Thyroid gland (tissue), 4 donors: ENCODE measurements around the gene FRRS1L. TPM values are rescaled to one million over a fixed set of nuclear protein-coding genes. Genes with fewer than 3 reads are reported as not detected.

Source experiments
- DNase-seq, 2 donors: peaks; one replicate each; pipeline ENCODE4 v3.0.0-alpha.2; 2019
- H3K27ac ChIP-seq, 3 donors: fragments of 200-600 bp; sonication (generic); 1 replicate in 2 of 3; 2 replicates in 1 of 3; pipeline ENCODE4 v1.5.1; 2016 to 2019; ENCODE audit warnings: mild to moderate bottlenecking in 1 of 3, moderate library complexity in 1 of 3
- H3K27me3 ChIP-seq: fragments of 200-600 bp; sonication (generic); one replicate; pipeline ENCODE4 v1.5.1; 2019
- H3K36me3 ChIP-seq, 2 donors: fragments of 200-600 bp; sonication (generic); one replicate each; pipeline ENCODE4 v1.5.1; 2016 to 2019
- H3K4me1 ChIP-seq, 2 donors: fragments of 200-600 bp; sonication (generic); one replicate each; pipeline ENCODE4 v1.5.1; 2017 to 2019
- H3K4me3 ChIP-seq, 3 donors: fragments of 200-600 bp; sonication (generic); replicated peaks in 1 of 3; 1 replicate in 2 of 3; 2 replicates in 1 of 3; pipeline ENCODE4 v1.5.1; 2016; ENCODE audit warnings: mild to moderate bottlenecking in 1 of 3
- H3K9me3 ChIP-seq: fragments of 200-600 bp; sonication (generic); one replicate; pipeline ENCODE4 v1.5.1; 2017
- CTCF ChIP-seq, 6 experiments: fragments of 200-600 bp in 3 of 6; fragments of 450-650 bp in 3 of 6; sonication (generic) in 3 of 6; IDR thresholded peaks; one replicate each; pipeline ENCODE4 v1.5.1; 2016 to 2019; ENCODE audit warnings: antibody characterized with exemption in 6 of 6, mild to moderate bottlenecking in 2 of 6, inconsistent platforms in 1 of 6, moderate library complexity in 1 of 6
- POLR2A ChIP-seq, 2 donors: fragments of 450-650 bp; IDR thresholded peaks; one replicate each; pipeline ENCODE4 v1.6.1; 2017; ENCODE audit warnings: antibody characterized with exemption in 2 of 2, mild to moderate bottlenecking in 2 of 2, moderate library complexity in 1 of 2
- WGBS, 2 donors: methylation state at CpG; one replicate each; pipeline ENCODE4 v1.1.5; 2017; 5-methylcytosine and 5-hydroxymethylcytosine counted together
- intact Hi-C: fragments of 100-400 bp; cut with DNase I; formaldehyde crosslinking; loops from one replicate; pipeline ENCODE4 v1.15.1; 2023
- total RNA-seq, 4 donors: library from RNA; depleted of rRNA; stranded (reverse); fragments of >200 nt; gene quantifications; one replicate each; pipeline ENCODE4 v1.2.3, GENCODE V29; 2016

FRRS1L gene
- total RNA-seq, 4 donors from 2014 or later, result 0.33 to 11.2 (median 1.4) TPM

GRCh38 chr9:109168170-109168569 is 1.1 kb upstream of the FRRS1L start:
- Histone ChIP-seq H3K27ac (no peak overlapping the region), H3K27me3 (peaks cover 4% of the 10 kb centered on the region), H3K9me3 (no peaks in the 10 kb centered on the region), H3K4me1 (no peaks in the 10 kb centered on the region), H3K4me3 (no peak overlapping the region), H3K36me3 (no peaks in the 10 kb centered on the region)
- intact Hi-C loops, result no loop called here
- no peak for TF ChIP-seq CTCF (IDR thresholded peaks at IDR 0.05)
- TF ChIP-seq POLR2A (IDR thresholded peaks at IDR 0.05), result no peak
- DNase-seq, result no peak

DNA sequence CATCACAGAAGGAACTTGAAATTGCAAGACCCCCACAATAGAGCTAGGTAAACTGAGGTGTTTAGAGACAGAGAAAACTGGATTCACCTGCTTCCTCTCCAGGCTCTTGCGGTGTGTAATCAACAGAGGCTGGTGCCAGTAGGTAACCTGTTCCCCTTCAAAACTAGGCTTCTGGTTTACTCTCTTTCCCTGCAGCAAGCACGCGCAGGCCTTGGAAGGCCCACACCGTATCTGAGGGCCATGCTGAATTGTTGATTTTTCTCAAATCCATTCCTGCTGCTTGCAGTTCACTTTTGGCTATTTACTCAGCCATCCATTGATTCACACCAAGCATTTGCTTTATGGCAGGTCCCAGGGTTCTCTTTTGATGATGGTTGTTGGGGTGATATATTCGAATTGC is 667 bp upstream of the FRRS1L start:
- Histone ChIP-seq H3K27ac (no peak overlapping the region), H3K4me1 (no peaks in the 10 kb centered on the region), H3K4me3 (no peak overlapping the region), H3K9me3 (no peaks in the 10 kb centered on the region), H3K36me3 (no peaks in the 10 kb centered on the region), H3K27me3 (peaks cover 4% of the 10 kb centered on the region)
- 94 to 96% methylated on average over 5 of the region's 5 CpGs for WGBS, 2 donors
- TF ChIP-seq CTCF (IDR thresholded peaks at IDR 0.05), result no peak
- no peak for TF ChIP-seq POLR2A (IDR thresholded peaks at IDR 0.05)
- intact Hi-C loops, result no loop called here
- no peak for DNase-seq

- WGBS, 2 donors, result 81% methylated on average over 16 of the region's 16 CpGs
- no peak overlapping the region for H3K27ac ChIP-seq
- no peak overlapping the region for H3K4me3 ChIP-seq
- H3K9me3 ChIP-seq, result no peaks in the 10 kb centered on the region
- peaks cover 4% of the 10 kb centered on the region for H3K27me3 ChIP-seq
- DNase-seq, result no peak
- H3K4me1 ChIP-seq, result no peaks in the 10 kb centered on the region
- intact Hi-C loops, result no loop called here
- H3K36me3 ChIP-seq, result no peaks in the 10 kb centered on the region
- TF ChIP-seq POLR2A (IDR thresholded peaks at IDR 0.05) (no peak), CTCF (IDR thresholded peaks at IDR 0.05) (no peak)
Observed at GRCh38 chr9:109166171-109166770, 778 bp downstream of the FRRS1L start.

DNA sequence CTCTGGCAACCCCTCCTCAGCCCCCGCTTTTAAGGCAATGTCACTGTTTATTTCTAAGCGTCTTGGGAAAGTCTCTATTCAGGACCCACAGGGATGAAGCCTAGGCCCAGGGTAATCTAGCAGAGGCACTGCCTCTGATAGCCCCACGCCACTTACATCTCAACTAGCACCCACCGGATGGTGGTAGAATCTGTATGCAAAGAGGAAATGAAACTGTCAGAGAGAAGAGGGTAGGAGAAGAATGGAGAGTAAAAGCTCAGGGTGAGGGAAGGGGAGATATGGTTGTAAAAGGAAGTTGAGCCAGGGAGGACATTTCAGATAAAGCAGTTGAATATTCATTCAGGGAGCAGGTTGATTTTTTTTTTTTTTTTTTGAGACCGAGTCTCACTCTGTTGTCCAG is 3.0 kb downstream of the FRRS1L start:
- H3K4me1 ChIP-seq, result no peaks in the 10 kb centered on the region
- intact Hi-C loops, result no loop called here
- no peak for TF ChIP-seq CTCF (IDR thresholded peaks at IDR 0.05)
- TF ChIP-seq POLR2A (IDR thresholded peaks at IDR 0.05), result no peak
- H3K36me3 ChIP-seq, result no peaks in the 10 kb centered on the region
- no peak overlapping the region for H3K27ac ChIP-seq
- peaks cover 4% of the 10 kb centered on the region for H3K27me3 ChIP-seq
- 91 to 92% methylated on average over 5 of the region's 5 CpGs for WGBS, 2 donors
- no peaks in the 10 kb centered on the region for H3K9me3 ChIP-seq
- no peak overlapping the region for H3K4me3 ChIP-seq
- no peak for DNase-seq

GRCh38 chr9:109163194-109163593 is 3.9 kb downstream of the FRRS1L start:
- no peak overlapping the region for H3K4me3 ChIP-seq
- peaks cover 4% of the 10 kb centered on the region for H3K27me3 ChIP-seq
- no peaks in the 10 kb centered on the region for H3K36me3 ChIP-seq
- TF ChIP-seq POLR2A (IDR thresholded peaks at IDR 0.05) (no peak), CTCF (IDR thresholded peaks at IDR 0.05) (no peak)
- WGBS, 2 donors, result 98 to 100% methylated on average over 1 of the region's 1 CpG
- DNase-seq, result no peak
- intact Hi-C loops, result no loop called here
- no peaks in the 10 kb centered on the region for H3K9me3 ChIP-seq
- no peak overlapping the region for H3K27ac ChIP-seq
- no peaks in the 10 kb centered on the region for H3K4me1 ChIP-seq
